Adipose tissue (tissue), 3 donors: ENCODE results near the gene WDHD1. TPM values are rescaled to one million over a fixed set of nuclear protein-coding genes. Genes with fewer than 3 reads are reported as not detected.
"Not testable (repeated sequence)": the region's sequence is repeated elsewhere in the genome, so short reads cannot be mapped to it uniquely, and the experiment has no call there.

ENCODE experiments used
- H3K27ac ChIP-seq: one replicate; pipeline ENCODE4 v1.5.1; 2013; ENCODE audit warnings: low read depth, low read length
- WGBS, 3 donors: extraction: QIAGEN DNeasy Blood & Tissue Kit; methylation state at CpG; one replicate each; pipeline ENCODE4 v1.1.7; 2013; 5-methylcytosine and 5-hydroxymethylcytosine counted together
- polyA plus RNA-seq, 3 donors: library from polyadenylated mRNA; stranded (reverse); fragments of 200-250 nt; gene quantifications; one replicate each; pipeline ENCODE4 v1.2.3, GENCODE V29; 2013
- donor health status: healthy with polysubstance abuse.
- donor health status: Bipolar disorder and iron deficiency.
- donor health status: healthy.

The WDHD1 gene
- polyA plus RNA-seq, 3 donors = 0.49 to 0.90 (median 0.59) TPM

- no peak overlapping the region for H3K27ac ChIP-seq
- 68 to 90% (median 72%) methylated on average over 4 of the region's 4 CpGs for WGBS, 3 donors
These were observed 50.6 kb downstream of the WDHD1 start for GRCh38 chr14:54976316-54976715.

- 53 to 88% (median 69%) methylated on average over 3 of the region's 3 CpGs for WGBS, 3 donors
- H3K27ac ChIP-seq = no peak overlapping the region
These were observed 51.0 kb downstream of the WDHD1 start for GRCh38 chr14:54975856-54976255.

- 60 to 80% (median 77%) methylated on average over 5 of the region's 5 CpGs for WGBS, 3 donors
- no peak overlapping the region for H3K27ac ChIP-seq
These were observed 52.0 kb downstream of the WDHD1 start for GRCh38 chr14:54974788-54975414.

- no peak overlapping the region for H3K27ac ChIP-seq
- WGBS, 3 donors = 95 to 99% (median 97%) methylated on average over 4 of the region's 4 CpGs
These were observed 59.4 kb downstream of the WDHD1 start for GRCh38 chr14:54967496-54967895.

- H3K27ac ChIP-seq = no peak overlapping the region
These were observed 71.8 kb downstream of the WDHD1 start for GRCh38 chr14:54955143-54955542.

- not testable (repeated sequence) for H3K27ac ChIP-seq
- WGBS, 3 donors = 94 to 99% (median 97%) methylated on average over 2 to 3 of the region's 3 CpGs
These were observed 73.3 kb downstream of the WDHD1 start for GRCh38 chr14:54953609-54954008.

- not testable (repeated sequence) for H3K27ac ChIP-seq
- WGBS, 3 donors = 78 to 95% (median 84%) methylated on average over 1 of the region's 1 CpG
These were observed 74.1 kb downstream of the WDHD1 start for GRCh38 chr14:54952803-54953202.

- 92 to 98% (median 95%) methylated on average over 3 of the region's 3 CpGs for WGBS, 3 donors
These were observed 79.7 kb downstream of the WDHD1 start for GRCh38 chr14:54947230-54947629.

GRCh38 chr14:54946500-54946899, 80.4 kb downstream of the WDHD1 start:
- 97 to 99% (median 98%) methylated on average over 4 of the region's 4 CpGs for WGBS, 3 donors
- no peak overlapping the region for H3K27ac ChIP-seq

More at GRCh38 chr14:54947230-54947629, 79.7 kb downstream of the WDHD1 start:
- H3K27ac ChIP-seq = no peak overlapping the region

GRCh38 chr14:54944737-54945391, 82.0 kb downstream of the WDHD1 start:
- H3K27ac ChIP-seq = no peak overlapping the region
- WGBS, 3 donors = 84 to 97% (median 96%) methylated on average over 9 of the region's 9 CpGs

- H3K27ac ChIP-seq = no peak overlapping the region
- WGBS, 3 donors = 84 to 93% (median 91%) methylated on average over 4 of the region's 4 CpGs
These were observed 84.0 kb downstream of the WDHD1 start for GRCh38 chr14:54942913-54943312.

GRCh38 chr14:54936816-54937215, 90.1 kb downstream of the WDHD1 start:
- 89 to 97% (median 97%) methylated on average over 1 of the region's 1 CpG for WGBS, 3 donors

GRCh38 chr14:54935958-54936357, 90.9 kb downstream of the WDHD1 start:
- WGBS, 3 donors = 92 to 97% (median 96%) methylated on average over 5 of the region's 5 CpGs
- H3K27ac ChIP-seq = no peak overlapping the region

More at GRCh38 chr14:54936816-54937215, 90.1 kb downstream of the WDHD1 start:
- no peak overlapping the region for H3K27ac ChIP-seq

GRCh38 chr14:54935100-54935499, 91.8 kb downstream of the WDHD1 start:
- no peak overlapping the region for H3K27ac ChIP-seq
- 49 to 50% (median 50%) methylated on average over 2 of the region's 2 CpGs for WGBS, 3 donors

- WGBS, 3 donors = 71 to 100% (median 86%) methylated on average over 1 of the region's 1 CpG
- H3K27ac ChIP-seq = no peak overlapping the region
These were observed 93.9 kb downstream of the WDHD1 start for GRCh38 chr14:54933006-54933405.

- WGBS, 3 donors = 92 to 97% (median 96%) methylated on average over 3 of the region's 3 CpGs
- no peak overlapping the region for H3K27ac ChIP-seq
These were observed 95.1 kb downstream of the WDHD1 start for GRCh38 chr14:54931598-54932340.

- no peak overlapping the region for H3K27ac ChIP-seq
- 93 to 100% (median 97%) methylated on average over 1 of the region's 1 CpG for WGBS, 3 donors
These were observed 95.8 kb downstream of the WDHD1 start for GRCh38 chr14:54931101-54931500.

- no peak overlapping the region for H3K27ac ChIP-seq
These were observed 97.3 kb downstream of the WDHD1 start for GRCh38 chr14:54929556-54929955.

GRCh38 chr14:54928216-54928615, 98.7 kb downstream of the WDHD1 start:
- no peak overlapping the region for H3K27ac ChIP-seq

- H3K27ac ChIP-seq = no peak overlapping the region
- 81 to 95% (median 91%) methylated on average over 1 of the region's 1 CpG for WGBS, 3 donors
These were observed 99.3 kb downstream of the WDHD1 start for GRCh38 chr14:54927551-54927950.
